GM21381 (cell line): ENCODE data around the gene GMPPA.
A peak's percentile ranks its signal among the peaks of the same experiment; 100 is the strongest.

ENCODE experiments used
- ATAC-seq: cut with Tn5 transposase; IDR thresholded peaks from one replicate; pipeline ENCODE4 v1.9.1; 2021; ENCODE audit warnings: mild to moderate bottlenecking, moderate library complexity; ENCODE audit not compliant: unreplicated experiment

The GMPPA gene

DNA sequence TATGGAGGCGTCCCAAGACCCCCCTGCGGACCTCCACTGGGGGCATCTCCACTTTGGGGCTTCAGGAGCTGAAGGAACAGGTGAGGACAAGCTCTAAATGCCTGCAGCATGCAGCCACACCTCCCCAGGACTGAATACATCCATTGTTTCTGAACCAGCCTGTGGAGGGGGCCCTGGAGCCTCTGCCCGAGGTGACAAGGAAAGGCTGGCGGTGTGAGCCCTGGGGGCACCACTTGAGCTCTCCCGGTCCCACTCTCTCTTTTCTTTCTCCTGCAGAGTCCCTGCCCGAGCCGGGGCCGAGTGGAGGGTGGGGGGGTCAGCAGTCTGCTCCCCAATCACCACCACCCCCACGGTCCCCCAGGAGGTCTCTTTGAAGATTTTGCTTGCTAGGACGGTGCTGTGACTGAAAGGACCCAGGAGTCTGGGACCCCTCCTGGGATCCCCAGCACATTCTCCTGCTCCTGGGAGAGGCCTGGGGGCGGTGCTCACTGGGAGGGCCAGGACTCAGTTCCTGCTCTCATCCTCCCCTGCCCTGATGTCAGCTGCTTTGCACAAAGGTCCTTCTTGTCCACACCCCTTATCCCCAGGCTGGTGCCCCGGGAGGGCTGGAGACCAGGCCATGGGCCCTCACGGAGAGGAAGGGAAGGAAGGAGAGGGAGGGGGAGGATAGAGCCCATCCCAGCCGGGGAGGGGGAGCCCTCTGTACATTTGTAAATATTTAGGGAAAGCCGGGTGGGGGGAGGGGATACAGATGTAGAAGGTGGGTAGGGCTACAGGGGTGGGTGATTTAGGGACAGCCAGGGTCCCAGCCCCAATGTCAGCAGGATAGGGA is 39.2 kb downstream of the GMPPA start:
- ATAC-seq, result no peak

DNA sequence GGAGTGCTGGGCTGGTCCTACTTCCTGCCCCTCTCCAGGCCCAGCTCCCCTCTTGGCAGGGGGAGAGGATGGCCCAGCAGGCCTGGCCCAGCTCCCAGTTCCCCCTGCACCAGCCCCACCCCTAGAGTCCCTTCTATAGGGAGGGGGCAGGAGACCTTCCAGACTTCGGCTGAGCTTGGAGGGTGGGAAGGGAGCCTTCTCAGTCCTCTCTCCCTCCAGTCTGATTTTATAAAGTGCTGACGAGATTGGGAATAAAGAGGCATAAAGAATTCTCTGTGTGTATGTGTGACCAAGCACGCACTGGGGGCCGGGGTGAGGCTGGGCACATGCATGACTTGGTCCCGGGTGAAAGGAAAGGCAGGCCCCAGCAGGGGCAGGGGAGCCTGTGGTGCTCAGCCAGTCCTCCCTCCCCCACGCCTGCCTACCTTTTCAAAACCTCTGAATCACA is 39.8 kb downstream of the GMPPA start:
- ATAC-seq, result no peak

DNA sequence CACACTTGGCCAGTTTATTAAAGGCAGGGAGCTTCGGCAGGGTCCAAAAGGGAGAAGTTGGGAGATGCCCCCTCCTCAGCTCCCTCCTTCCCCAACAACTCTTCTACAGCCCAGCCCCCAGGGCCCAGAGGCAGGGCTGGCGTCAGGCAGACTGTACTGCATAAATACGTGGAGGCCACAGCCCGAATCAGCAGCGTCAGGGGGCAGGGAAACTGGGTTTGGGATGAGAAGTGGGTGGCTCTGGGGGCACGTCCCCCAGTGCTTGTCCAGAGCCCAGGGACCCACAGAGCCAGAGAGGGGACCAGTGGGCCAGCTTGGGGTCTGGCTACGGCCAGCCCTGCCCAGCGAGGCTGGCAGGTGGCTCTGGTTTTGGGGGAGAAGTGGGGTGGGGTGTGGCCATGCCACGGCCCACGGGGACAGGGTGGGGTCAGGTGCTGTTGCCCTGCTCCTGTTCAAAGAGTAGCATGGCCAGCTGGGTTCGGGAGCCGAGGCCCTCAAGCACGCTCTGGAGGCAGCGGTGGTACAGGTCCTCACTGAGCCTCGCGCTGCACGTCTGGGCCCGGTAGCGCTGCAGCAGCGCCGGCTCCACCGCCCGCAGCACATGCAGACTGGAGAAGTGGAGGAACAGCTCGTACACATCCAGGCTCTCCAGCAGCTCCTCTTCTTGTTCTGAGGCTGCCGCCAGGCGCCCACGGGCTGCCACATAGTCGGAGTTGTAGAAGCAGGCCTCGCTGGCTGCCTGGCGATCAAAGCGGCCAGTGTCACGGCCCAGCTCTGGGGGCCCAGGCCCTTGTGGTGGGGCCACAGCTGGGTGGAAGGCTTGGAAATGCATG is 40.5 kb downstream of the GMPPA start:
- no peak for ATAC-seq

DNA sequence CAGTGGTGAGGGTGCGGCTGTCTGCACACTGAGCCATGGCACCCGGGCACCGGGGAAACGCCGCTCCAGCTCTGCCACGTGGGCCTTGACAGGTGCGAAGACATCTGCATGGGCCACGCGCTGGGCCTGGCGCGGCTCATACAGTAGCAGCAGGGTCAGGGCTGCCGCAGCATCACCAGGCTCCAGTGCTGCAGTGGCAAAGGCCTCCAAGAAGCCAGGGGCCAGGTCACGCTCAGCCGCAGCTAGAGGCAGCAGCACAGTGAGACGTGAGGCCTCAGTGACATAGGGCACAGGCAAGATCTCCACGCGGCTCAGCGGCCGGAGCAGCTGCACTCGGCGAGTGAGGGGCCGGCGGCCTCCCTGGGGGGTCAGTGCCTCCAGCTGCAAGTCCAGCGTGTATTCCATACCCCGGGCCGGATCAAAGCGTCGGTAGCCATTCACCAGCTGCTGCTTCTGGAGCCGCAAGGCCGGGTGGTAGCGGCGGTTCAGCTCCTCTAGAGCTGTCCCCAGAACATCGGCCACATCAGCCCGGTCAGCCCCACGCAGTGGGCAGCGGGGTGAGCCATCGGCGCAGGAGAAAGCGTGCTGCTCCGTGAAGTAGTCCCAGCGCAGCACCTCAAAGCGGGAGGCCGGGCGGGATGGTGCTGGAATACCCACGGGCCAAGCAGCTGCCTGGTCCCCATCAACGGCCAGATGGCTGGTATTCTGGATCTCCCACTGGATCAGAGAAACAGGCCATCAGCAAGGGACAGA is 41.4 kb downstream of the GMPPA start:
- ATAC-seq, result no peak

DNA sequence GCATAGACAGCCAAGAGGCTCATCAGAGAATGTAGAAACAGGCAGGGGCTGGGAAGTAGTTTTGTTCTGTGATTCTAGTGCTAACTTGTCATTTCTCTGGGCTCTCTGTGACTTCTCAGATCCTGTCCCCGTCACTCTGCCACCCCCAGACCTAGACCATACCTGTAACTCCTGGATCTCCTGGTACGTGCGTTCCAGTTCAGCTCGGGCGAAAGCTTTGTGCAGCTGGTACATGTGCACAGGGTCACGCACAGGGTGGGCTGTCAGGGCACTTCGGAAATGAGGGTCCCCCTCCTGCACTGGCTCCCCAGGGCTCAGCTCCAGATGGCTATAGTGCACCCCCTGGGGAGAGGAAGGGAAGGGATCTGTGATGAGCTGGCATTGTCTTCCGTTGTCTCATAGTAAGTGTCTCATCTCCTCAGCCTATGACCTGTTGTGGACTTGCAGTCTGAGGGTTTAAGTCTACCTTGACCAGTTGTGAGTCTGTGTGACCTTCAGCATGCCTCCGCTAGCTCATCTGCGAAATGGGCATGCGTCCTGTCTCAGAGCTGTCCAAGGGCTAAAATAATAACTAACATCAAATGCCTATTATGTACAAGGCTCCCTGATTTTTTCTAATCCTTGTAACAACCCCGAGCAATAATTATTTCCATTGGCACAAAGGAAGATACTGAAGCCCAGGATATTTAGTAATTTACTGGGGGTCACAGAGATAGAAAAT is 42.3 kb downstream of the GMPPA start:
- no peak for ATAC-seq

DNA sequence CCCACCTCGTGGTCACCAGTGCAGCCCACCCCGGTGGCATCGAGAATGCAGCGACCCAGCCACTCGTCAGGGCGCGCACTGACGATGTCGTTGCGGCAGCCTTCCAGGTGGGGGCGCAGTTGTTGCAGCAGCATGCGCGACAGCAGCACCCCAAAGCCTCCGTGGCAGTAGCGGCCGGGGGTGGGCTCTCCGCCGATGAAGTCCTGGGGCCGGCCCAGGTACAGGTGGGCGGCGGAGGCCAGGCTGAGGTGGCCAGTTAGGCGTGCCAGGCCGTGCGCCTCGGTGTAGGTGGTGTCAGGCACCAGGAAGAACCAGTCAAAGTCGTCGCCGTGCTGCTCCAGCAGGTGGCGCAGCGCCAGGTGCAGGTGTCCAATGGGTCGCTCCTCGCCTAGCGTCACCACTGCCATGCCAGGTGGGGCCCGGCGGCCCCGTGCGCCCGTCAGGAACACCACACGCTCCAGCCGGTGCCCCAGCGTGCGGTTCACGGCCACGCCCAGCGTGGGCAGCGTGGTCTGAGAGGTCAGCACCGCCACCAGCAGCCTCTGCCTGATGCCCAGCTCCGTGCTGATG is 43.0 kb downstream of the GMPPA start:
- ATAC-seq, result peak; percentile 44

DNA sequence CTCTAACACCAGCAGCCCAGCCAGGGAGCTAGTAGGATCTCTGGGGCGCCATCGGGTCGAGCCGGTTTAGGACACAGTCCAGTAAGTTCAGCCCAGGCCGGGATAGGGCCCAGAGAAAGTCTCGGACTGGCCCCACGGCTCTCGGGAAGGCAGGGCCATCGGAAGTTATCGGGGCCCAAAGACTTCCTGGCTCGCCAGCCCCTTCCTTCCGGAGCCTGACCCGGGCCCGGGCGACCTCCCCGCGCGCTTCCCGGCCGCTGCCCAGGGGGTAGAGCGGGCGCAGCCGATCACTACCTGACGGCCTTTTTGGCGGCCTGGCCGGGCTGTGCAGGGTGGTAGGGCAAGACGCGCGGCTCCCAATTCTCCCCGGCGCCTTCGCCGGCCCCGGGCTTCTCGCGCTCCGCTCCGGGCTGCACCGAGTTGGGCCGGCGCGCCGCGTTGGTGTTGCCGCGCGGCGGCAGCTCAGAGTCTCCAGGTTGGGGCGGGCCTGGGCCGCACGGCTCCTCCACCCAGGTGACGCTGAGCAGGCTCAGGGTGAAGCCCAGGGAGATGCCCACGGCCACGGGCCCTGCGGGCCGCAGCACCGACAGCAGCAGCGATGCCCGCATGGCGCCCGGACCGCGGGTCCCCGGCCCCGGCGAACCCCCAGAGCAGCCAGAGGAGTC is 44.4 kb downstream of the GMPPA start:
- ATAC-seq, result peak; percentile 35

DNA sequence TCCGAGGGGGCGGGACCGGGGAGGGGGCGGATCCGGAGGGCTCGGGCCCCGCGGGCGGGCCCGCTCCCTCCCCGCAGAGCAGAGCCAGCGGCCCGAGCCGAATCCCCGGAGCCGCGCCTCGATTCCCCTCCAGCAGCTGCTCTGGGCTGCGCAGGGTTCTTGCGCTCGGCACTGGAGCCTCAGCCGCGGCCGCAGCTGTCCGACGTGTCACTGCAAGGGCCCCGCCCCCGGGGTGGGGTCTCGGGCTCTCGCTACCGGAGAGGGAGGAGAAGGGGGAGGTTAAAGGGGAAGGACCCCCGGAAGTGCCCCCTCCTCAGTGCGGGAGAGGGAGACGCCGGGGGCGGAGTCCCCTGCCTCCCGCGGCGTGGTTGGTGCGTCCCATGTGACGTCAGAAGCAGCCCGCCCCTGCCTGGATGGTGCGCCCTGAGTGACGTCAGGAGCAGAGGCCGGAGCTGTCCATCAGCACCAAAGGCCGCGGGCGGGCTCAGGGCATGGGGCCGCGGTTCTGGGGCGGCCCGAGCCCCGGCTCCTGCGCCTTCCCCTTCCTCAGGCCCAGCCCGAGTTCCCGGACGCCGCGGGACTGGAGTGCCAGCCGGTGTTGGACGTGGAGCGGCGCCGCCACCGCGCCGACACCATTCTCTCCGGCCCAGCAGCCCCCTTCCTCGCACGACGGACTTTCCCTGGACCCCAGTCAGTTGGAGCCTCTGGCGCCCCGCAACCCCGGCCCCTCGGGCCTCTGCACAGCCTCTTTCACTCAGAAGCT is 45.1 kb downstream of the GMPPA start, which contains the start of the genes CHPF and TMEM198:
Gene CHPF, minus strand, starts transcription at position 214 of the 763 bp plus-strand sequence. CDS start 271 bp downstream, outside the sequence.
Gene TMEM198, plus strand, starts transcription at position 433 of the 763 bp plus-strand sequence. CDS start 700 bp downstream, outside the sequence.
- peak; percentile 76 for ATAC-seq

DNA sequence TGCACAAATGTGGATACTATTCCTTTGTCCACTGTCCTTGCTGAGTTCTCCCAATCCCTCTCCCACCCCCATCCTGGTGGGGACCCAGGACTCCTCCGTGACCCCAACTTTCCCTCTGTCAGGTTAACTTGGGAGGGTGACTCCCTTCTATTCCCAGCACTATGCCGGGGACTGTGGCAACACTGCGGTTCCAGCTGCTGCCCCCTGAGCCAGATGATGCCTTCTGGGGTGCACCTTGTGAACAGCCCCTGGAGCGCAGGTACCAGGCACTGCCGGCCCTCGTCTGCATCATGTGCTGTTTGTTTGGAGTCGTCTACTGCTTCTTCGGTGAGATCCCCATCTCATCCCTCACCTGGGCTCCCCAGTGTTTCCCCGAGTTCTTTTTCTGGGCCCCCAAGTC is 45.9 kb downstream of the GMPPA start:
- no peak for ATAC-seq

DNA sequence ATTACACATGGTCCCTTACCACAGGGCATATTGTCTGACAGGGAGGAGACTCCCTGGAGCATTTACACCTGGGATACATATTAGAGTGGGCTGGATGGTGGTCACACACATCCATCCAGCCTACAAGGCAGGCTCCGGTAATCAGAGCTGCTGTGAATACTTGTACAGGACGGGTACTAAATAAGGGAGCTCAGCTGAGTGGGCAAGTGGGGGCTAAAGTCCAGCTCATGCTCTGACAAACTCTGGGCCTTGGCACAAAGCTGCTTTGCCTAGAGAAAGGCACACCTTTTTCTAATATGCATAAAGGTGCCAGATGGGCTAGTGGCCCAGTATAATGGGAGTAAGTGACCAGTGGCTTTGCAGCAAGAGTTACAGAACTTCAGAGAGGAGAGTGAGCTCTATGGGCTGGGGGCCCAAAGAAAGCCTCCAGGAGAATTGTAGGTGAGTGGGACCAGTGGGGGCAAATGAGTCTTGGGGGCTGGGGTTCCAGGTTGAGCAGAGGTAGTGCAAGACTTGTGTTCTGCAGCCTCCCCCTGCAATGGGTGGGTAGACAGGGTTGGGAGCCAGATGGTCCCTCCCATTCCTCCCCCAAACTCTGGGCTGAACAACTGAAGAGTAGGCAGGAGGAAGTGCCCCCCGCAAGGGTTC is 46.7 kb downstream of the GMPPA start:
- no peak for ATAC-seq

DNA sequence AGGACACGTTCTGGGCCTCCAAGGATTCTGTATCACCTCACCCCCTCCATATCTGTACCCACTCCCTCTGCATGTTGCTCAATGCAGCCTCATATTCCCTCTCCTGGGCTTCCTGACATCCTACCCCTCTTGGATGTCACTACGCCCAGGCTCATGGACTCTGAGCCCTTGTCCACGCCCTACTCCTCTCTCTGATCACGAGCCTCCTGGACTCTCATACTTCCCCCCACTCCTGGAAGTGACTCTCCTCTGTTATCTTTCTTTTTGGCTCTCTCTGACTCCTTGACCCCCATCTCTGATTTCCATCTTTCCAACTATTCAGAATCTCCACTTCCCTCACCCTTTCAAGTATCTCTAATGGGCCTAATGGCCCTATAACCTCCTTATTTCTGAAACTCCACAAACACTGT is 47.3 kb downstream of the GMPPA start:
- no peak for ATAC-seq

DNA sequence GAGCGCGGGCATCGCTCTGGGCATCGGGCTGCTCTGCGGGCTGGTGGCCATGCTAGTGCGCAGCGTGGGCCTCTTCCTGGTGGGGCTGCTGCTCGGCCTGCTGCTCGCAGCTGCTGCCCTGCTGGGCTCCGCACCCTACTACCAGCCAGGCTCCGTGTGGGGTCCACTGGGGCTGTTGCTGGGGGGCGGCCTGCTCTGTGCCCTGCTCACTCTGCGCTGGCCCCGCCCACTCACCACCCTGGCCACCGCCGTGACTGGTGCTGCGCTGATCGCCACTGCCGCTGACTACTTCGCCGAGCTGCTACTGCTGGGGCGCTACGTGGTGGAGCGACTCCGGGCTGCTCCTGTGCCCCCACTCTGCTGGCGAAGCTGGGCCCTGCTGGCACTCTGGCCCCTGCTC is 48.9 kb downstream of the GMPPA start:
- no peak for ATAC-seq

DNA sequence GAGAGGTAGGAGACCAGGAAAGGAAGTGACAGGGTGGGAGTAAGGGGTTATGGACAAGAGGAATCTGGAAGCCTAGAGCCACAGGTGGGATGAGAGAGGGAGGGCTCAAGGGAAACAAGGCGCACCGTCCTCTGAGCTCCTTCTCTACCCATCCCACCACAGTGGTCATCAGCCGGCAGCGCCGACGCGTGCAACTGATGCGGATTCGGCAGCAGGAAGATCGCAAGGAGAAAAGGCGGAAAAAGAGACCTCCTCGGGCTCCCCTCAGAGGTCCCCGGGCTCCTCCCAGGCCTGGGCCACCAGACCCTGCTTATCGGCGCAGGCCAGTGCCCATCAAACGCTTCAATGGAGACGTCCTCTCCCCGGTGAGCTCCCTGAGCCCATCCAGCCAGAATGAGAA is 50.3 kb downstream of the GMPPA start:
- ATAC-seq, result no peak

DNA sequence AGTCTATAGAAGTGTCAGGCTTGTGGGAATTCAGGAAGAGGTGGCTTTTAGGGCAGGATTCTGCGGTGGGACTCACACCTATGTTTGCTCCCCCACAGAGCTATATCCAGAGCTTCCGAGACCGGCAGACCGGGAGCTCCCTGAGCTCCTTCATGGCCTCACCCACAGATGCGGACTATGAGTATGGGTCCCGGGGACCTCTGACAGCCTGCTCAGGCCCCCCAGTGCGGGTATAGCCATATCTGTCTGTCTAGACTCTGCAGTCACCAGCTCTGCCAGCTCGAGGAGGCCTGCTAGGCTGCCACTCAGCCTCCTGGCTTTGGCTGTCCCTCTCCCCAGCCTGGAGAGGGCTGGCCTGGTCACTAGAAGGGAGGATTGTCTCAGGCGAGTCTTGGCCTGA is 50.9 kb downstream of the GMPPA start:
- no peak for ATAC-seq

DNA sequence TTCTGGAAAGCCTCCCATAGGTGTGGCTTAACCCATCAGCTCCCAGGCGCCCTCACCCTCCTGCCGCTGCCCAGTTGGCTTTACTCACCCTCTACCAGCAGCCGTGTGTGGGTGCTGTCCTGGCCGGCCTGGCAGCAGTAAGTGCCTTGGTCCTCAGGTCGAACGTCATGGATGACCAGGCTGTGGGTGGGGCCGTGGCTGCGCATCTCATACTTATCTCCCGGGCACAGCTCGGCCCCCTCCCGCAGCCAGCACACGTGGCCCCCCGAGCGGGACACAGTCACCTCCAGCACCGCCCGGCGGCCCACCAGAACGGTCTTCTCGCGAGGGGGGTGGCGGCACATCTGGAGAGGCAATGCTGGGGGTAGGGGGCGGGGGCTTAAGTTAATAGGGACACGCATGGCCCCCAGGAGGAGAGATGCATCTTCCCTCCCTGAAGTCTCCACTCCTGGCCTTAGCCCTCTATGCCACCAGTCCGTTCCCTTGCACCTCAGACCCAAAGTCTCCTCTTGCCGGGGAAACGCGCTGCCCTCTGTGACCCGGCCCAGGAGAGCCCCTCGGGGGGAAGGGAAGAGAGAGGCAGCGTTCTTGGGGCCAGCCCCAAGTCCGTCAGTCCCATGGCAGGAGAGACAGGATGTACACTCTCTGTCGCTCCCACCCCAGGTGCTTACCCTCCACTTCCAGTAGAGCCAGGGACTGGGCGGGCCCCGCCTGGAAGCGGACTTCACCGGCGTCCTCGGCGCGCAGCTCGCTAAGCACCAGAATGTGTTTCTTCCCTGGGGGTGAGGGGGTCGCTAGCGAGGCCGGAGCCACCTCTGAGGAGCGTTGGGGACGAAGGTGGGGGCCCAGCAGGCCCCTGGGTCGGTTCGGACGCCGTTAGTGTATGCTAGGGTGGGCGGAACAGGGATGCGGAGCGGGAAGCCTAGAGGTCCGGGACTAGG is 53.0 kb downstream of the GMPPA start:
- peak; percentile 8 for ATAC-seq

DNA sequence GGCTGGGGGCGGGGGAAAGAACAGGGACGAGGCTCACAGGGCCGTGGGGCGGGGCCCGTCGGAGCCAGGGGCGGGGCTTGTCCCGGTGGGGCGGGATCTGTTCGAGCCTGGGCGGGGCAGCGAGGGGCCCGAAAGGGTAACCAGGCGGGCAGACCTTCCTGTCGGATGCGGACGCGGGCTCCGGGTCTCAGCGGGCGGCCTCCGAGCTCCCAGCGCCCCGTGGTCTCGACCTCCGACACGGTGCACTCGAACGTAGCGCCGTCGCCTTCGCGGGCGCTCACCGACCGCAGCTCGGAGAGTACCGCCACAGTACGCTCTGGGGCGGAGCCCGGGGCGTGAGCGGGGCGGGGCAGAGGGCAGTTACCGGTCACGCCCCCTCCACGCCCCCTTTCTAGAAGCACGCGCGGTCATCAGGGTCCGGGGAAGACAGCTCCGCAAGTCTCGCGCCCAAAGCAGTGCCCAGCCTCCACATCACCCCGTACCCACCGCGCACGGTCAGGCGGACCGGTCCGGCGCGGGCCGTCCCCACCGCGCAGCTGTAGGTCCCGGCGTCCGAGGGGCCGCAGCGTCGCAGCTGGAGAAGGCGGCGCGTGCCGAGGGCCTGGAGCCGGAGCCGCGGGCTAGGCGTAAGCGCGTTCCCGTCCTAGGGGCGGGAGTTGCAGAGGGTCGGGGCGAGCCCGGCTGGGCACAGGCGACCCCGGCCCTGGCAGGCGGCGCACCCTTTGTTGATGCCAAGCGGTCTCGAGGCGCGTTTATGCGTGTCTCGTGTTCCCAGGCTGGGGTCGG is 53.9 kb downstream of the GMPPA start:
- ATAC-seq, result peak; percentile 92

DNA sequence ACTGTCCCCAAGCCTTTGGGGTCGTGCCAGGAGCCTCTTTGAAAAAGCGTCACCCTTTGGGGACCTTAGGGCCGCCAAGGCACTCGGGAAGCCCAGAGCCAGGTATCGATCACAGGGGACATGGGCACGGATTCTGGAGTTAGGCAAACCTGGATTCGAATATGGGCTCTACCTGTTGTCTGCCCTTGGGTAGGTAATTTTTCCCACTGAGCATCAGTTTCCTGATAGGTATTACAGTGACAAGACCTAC is 54.4 kb downstream of the GMPPA start:
- no peak for ATAC-seq
